Measurements from ENCODE around the gene MELK.
"Not testable (repeated sequence)": the region's sequence is repeated elsewhere in the genome, so short reads cannot be mapped to it uniquely, and the experiment has no call there.

Gene MELK

DNA sequence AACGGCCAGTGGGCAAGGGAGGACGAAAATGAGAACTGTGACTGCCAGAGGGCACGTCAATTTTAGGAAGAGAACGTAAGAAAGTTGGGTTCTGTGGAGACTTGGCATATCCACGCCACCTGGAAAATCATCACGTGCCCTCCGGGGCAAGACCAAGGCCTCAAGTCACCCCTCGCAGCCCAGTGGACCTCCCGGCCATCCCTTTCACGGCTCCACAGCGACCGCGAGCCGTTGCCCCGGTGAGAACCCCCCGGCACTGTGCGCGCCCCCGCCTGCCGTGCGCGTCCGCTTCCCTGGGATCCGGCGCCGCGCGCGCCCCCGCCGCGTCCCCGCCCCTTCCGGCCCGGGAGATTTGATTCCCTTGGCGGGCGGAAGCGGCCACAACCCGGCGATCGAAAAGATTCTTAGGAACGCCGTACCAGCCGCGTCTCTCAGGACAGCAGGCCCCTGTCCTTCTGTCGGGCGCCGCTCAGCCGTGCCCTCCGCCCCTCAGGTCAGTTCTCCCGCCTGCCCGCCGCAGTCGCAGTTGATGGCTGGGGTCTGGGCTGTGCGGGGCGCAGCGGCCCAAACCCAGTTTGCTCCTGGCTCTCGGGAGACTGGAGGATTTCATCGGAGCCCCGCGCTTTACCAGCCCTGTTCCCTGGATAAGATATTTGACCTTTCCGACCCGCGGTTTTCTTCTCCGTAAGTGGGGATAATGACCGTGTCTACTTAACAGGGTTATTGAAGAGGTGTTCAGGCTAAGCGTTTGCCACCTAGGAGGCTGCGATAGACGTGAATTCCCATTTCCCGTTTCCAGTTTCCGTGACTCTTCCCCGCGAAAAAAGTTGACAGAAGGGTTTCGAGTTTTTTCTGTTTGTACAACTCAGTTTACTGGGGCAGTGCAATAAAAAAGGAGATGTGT lies at the start of gene MELK:
Gene MELK, plus strand, starts transcription at position 381 of the 904 bp plus-strand sequence. CDS start 8,787 bp downstream, outside the sequence.
- DNase-seq = peak; percentile 83

DNA sequence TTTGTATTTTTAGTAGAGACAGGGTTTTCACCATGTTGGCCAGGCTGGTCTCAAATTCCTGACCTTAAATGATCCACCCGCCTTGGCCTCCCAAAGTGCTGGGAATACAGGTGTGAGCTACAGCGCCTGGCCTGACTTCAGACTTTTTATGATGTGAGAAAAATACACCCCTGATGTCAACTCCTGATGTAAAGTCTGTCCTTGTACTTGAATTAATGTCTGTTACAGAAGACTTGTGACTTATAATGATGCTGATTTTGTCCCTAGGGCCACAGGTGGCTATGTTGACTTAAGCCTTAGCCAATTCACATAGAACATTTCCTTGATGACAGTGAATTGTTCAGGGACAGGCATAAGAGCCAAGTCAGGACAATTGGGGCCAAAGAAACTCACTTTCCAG lies 42.5 kb upstream of the MELK start:
- DNase-seq = no peak

DNA sequence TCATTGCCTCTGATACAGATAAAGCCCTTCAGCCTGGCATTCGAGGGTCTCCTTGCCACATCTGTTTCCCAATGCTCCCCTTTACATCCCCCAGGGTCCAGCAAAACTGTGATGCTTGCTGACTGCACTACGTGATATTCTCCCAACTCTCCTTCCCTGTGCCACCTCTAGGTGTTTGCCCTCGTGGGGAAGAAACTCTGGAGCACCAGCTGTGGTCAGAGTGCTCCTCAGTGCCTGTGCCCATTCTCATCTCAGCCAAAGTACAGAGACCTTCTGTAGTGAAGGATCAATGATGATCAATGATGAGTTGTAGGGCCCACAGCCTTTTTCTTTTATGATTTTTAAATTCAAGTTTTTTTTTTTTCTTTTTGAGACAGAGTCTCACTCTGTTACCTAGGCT lies 40.3 kb upstream of the MELK start:
- DNase-seq = no peak

- DNase-seq = not testable (repeated sequence)
Observed at GRCh38 chr9:36533726-36534125, 39.0 kb upstream of the MELK start.

GRCh38 chr9:36535107-36535506 lies 37.6 kb upstream of the MELK start:
- DNase-seq = no peak

GRCh38 chr9:36537861-36538260 lies 34.8 kb upstream of the MELK start:
- DNase-seq = no peak

GRCh38 chr9:36542355-36542754 lies 30.3 kb upstream of the MELK start:
- DNase-seq = no peak

- no peak for DNase-seq
Observed at GRCh38 chr9:36543916-36544315, 28.8 kb upstream of the MELK start.

DNA sequence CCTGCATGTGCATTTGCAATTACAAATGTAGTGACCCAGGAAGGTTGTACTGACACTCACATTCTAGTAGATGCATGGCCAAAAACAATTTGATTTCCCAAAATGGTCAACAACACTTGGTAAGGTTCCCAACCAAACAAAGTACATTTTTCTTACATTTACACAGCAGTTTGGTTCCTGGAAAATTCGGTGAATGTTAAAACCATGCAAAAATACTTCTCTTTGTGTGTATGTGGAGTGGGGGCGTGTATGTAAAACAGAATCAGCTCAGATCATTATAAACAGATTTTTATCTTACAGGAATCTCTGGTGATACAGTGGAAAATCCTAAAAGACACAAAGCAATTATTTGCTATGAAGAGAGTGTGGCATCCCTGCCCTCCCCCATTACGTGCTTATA lies 25.1 kb upstream of the MELK start:
- no peak for DNase-seq

- no peak for DNase-seq
Observed at GRCh38 chr9:36548454-36548853, 24.2 kb upstream of the MELK start.

- DNase-seq = no peak
Observed at GRCh38 chr9:36550135-36550534, 22.6 kb upstream of the MELK start.

GRCh38 chr9:36550631-36551098 lies 22.0 kb upstream of the MELK start:
- not testable (repeated sequence) for DNase-seq

GRCh38 chr9:36551129-36551528 lies 21.6 kb upstream of the MELK start:
- no peak for DNase-seq

- DNase-seq = no peak
Observed at GRCh38 chr9:36551910-36552309, 20.8 kb upstream of the MELK start.

- no peak for DNase-seq
Observed at GRCh38 chr9:36559036-36559695, 13.5 kb upstream of the MELK start.

DNA sequence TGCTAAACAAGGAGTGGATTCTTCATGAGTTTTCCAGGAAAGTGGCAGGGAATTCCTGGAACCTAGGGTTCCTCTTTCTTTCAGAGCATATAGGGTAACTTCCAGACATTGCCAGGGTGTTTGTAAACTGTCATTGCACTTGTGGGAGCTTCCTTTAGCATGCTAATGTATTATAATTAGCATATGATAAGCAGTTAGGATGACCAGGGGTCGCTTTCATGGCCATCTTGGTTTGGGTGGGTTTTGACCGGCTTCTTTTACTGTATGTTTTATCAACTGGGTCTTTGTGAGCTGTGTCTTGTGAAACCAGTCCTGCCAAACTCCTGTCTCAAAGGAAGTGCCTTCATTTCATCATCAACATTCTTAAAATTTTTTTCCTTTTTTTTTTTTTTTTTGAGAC lies 11.9 kb upstream of the MELK start:
- no peak for DNase-seq

DNA sequence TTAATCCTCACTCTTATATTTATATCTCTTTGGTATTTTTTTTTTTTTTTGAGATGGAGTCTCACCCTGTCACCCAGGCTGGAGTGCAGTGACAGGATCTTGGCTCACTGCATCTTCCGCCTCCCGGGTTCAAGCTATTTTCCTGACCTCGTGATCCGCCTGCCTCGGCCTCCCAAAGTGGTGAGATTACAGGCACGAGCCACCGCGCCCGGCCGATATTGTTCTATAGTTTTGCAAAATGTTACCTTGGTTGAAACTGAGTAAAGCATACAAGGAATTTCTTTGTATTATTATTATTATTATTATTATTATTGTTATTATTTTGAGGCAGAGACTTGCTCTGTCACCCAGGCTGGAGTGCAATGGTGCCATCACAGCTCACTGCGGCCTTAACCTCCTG lies 9.9 kb upstream of the MELK start:
- DNase-seq = not testable (repeated sequence)

- DNase-seq = no peak
Observed at GRCh38 chr9:36566813-36567221, 5.9 kb upstream of the MELK start.

DNA sequence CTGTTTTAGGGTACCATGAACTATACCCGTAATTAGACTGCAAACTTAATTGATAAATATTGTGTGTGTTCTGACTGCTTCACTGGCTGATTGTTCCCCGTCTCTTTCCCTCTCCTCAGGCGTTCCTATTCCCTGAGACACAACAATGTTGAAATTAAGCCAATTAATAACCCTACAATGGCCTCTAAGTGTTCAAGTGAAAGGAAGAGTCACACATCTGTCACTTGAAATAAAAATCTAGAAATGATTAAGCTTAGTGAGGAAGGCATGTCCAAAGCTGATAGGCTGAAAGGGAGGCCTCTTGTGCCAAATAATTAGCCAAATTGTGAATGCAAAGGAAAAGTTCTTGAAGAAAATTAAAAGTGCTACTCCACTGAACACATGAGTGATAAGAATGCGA lies 4.0 kb upstream of the MELK start:
- not testable (repeated sequence) for DNase-seq

DNA sequence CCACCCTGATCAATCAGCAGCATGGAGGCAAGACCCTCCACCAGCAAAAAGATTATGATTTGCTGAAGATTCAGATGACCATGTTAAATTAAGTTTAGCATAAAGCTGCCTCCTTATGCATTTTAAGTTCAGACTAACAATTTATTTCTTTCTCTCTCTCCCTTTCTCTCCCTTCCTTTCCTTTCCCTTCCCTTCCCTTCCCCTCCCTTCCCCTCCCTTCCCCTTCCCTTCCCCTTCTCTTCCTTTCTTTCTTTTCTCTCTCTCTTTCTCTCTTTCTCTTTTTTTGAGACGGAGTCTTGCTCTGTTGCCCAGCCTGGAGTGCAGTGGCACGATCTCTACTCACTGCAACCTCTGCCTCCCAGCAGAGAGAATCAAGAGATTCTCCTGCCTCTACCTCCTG lies 1.4 kb upstream of the MELK start:
- DNase-seq = no peak

DNA sequence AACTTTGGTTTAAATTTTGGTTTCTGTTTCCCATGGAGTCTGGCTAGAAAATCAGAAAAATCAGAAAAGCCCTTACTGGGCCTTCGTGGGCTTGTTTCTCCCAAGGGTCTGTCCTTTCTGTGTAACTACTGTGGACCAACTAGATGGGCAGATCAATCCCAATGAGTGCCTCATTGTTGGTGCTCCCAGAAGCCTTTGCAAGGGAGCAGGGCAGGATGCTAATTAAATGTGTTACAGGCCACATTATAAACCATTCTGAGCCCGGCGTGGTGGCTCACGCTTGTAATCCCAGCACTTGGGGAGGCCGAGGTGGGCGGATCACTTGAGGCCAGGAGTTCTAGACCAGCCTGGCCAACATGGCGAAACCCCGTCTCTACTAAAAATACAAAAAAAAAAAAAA lies 1.4 kb downstream of the MELK start:
- not testable (repeated sequence) for DNase-seq

- no peak for DNase-seq
Observed at GRCh38 chr9:36575411-36575882, 2.8 kb downstream of the MELK start.

DNA sequence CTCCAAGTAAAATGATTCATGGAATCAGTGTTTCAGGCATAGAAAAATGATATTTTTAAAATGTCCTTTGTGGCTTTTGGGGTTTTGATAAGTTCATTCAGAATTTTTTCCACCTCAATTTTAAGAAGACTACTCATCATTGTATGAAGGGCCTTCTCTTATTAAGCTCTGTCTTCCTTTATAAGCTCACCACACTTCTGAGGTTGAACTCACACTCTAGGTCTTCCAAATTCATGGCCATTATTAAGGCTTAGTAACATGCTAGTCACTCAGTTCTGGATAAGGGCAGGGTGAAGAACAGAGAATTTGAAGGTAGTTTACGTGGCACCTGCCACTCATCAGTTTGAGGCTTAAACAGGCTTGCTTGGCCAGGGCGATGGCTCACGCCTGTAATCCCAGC lies 4.2 kb downstream of the MELK start:
- DNase-seq = no peak
